Hepatocyte (in vitro differentiated cells): ENCODE data around the gene SENP2. TPM values are rescaled to one million over a fixed set of nuclear protein-coding genes. Genes with fewer than 3 reads are reported as not detected.

Experiments
- DNase-seq: peaks from one replicate; pipeline ENCODE4 v3.0.0-alpha.2; 2016; ENCODE audit warnings: low spot score
- H2AFZ ChIP-seq: fragments of 200-600 bp; sonication (generic); 2 replicates; pipeline ENCODE4 v1.6.0; 2016; ENCODE audit warnings: antibody characterized with exemption, mild to moderate bottlenecking
- H3K27ac ChIP-seq: fragments of 200-600 bp; sonication (generic); 2 replicates; pipeline ENCODE4 v1.5.1; 2016; ENCODE audit warnings: mild to moderate bottlenecking
- H3K27me3 ChIP-seq: fragments of 200-600 bp; sonication (generic); 2 replicates; pipeline ENCODE4 v1.6.1; 2016
- H3K36me3 ChIP-seq: fragments of 200-600 bp; sonication (generic); replicated peaks from 2 replicates; pipeline ENCODE4 v1.5.1; 2016; ENCODE audit warnings: low read depth; ENCODE audit not compliant: insufficient read depth
- H3K4me1 ChIP-seq: fragments of 200-600 bp; sonication (generic); 2 replicates; pipeline ENCODE4 v1.5.1; 2016; ENCODE audit warnings: mild to moderate bottlenecking, moderate library complexity; ENCODE audit not compliant: insufficient read depth
- H3K4me2 ChIP-seq: fragments of 200-600 bp; sonication (generic); 2 replicates; pipeline ENCODE4 v1.6.0; 2016
- H3K4me3 ChIP-seq: fragments of 200-600 bp; sonication (generic); 2 replicates; pipeline ENCODE4 v1.5.1; 2016; ENCODE audit warnings: mild to moderate bottlenecking
- H3K79me2 ChIP-seq: fragments of 200-600 bp; sonication (generic); 2 replicates; pipeline ENCODE4 v1.6.0; 2017; ENCODE audit warnings: mild to moderate bottlenecking
- H3K9me2 ChIP-seq: fragments of 200-600 bp; sonication (generic); replicated peaks from 2 replicates; pipeline ENCODE4 v1.6.0; 2017; ENCODE audit warnings: mild to moderate bottlenecking; ENCODE audit not compliant: insufficient read depth
- H3K9me3 ChIP-seq: fragments of 200-600 bp; sonication (generic); 2 replicates; pipeline ENCODE4 v1.5.1; 2016; ENCODE audit warnings: low read depth, mild to moderate bottlenecking
- H4K20me1 ChIP-seq: fragments of 200-600 bp; sonication (generic); 2 replicates; pipeline ENCODE4 v1.6.0; 2016; ENCODE audit warnings: mild to moderate bottlenecking; ENCODE audit not compliant: insufficient read depth, poor library complexity, severe bottlenecking
- EZH2 ChIP-seq: fragments of 200-600 bp; sonication (generic); IDR thresholded peaks from 2 replicates; pipeline ENCODE4 v1.6.1; 2016; ENCODE audit warnings: antibody characterized with exemption, mild to moderate bottlenecking, borderline replicate concordance
- EZH2phosphoT487 ChIP-seq: fragments of 200-600 bp; sonication (generic); IDR thresholded peaks from one replicate; pipeline ENCODE4 v1.6.1; 2018; ENCODE audit warnings: antibody characterized with exemption, mild to moderate bottlenecking, low read depth, moderate library complexity; ENCODE audit not compliant: unreplicated experiment, severe bottlenecking
- WGBS: methylation state at CpG from one replicate; pipeline ENCODE4 v1.1.6; 2016; ENCODE audit warnings: low lambda C conversion rate; ENCODE audit errors: missing lambda C conversion rate; 5-methylcytosine and 5-hydroxymethylcytosine counted together
- polyA plus RNA-seq: library from polyadenylated mRNA; unstranded; fragments of >200 nt; fragmentation: Nextera tagmentation; extraction: Ambion mirVana; gene quantifications from 2 replicates; pipeline ENCODE4 v1.2.1, GENCODE V29; 2016
- total RNA-seq: library from RNA; depleted of rRNA; stranded (reverse); fragments of >200 nt; gene quantifications from 2 replicates; pipeline ENCODE4 v1.2.3, GENCODE V29; 2014
- TF ChIP-seq, protein P1 (sequence below): fragments of 200-600 bp; sonication (generic); IDR thresholded peaks from 2 replicates; pipeline ENCODE4 v1.5.1; 2016; ENCODE audit warnings: antibody characterized with exemption, mild to moderate bottlenecking; ENCODE audit not compliant: poor library complexity

Gene SENP2
- total RNA-seq (34.8 and 35.2 TPM in 2 replicates), polyA plus RNA-seq (18.0 and 29.3 TPM in 2 replicates)

DNA sequence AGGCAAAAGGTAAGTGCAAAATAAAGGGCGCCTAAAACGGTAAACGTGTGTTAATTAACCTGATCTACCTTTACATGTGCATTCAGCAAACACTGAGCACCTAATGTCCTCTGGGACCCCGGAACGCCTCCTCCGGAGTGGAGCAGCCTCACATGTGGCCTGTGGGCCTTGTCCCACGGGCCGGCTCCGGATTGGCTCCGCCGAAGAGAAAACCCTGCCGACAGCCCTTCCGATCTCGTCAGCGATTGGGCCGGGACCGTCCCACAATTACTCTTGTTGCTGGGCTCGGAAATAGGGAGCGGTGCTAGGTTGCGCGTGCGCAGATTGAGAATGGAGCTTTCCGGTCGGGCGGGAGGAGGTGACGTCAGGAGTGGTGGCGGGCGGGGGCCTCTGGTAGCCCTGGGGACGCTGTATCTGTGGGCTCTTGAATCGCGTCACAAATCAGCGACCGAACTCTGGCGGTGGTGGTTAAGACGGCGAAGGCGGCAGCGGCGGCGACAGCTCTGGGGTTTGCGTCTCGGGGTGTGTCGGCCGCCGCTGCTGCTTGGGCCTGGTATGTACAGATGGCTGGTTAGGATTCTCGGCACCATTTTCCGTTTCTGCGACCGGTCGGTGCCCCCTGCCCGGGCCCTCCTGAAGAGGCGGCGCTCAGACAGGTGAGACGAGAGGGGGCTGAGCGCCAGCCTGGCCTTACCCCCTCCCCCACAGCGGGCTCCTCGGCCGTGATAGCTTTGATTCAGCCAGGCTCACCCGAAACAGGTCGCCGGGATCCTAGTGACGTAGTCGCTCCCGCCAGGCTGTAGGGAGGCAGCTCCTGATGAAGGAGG, at the start of gene SENP2:
Gene SENP2, plus strand, starts transcription at position 437 of the 827 bp plus-strand sequence. Its CDS starts 119 bp downstream, at position 556.
- Histone ChIP-seq H3K4me1 (peaks cover 3% of the 10 kb centered on the region), H4K20me1 (peaks cover 2% of the 10 kb centered on the region), H3K9me2 (no peaks in the 10 kb centered on the region), H3K36me3 (no peaks in the 10 kb centered on the region), H3K79me2 (peaks cover 36% of the 10 kb centered on the region), H3K27ac (peak within 1 kb of the TSS; percentile 88), H3K9me3 (no peaks in the 10 kb centered on the region), H3K4me2 (peak within 1 kb of the TSS; percentile 90), H2AFZ (peak within 1 kb of the TSS; percentile 57), H3K4me3 (peak within 1 kb of the TSS; percentile 18), H3K27me3 (no peaks in the 10 kb centered on the region)
- WGBS, result 1% methylated on average over 63 of the region's 64 CpGs
- DNase-seq, result peak; percentile 100
- TF ChIP-seq EZH2, result no peak

DNA sequence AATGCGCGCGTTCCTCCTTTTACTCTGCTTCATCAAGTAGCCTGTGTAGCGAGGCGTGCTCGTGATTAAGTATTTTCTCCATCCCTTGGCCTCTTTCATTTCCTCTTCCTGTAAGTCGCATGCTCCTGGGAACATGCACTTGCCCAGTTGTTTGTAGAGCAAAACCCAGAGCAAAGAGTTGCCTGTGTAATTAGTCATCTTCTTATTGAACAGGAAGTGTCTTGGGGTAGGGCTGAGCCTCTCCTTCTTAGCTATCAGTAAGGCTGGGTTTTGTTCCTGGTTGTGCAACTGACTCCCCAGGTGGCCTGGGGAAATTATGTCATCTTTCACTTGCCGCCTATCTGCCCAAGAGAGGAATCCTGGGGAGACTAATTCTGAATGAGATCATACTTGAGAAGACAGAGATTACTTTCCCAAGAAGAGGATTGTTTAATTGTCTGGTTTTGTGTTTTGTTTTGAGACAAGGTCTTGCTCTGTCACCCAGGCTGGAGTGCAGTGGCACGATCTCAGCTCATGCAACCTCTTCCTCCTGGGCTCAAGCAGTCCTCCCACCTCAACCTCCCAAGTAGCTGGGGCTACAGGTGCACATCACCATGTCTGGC, 48.6 kb upstream of the SENP2 start:
- no peaks in the 10 kb centered on the region for H3K4me1 ChIP-seq
- H3K4me3 ChIP-seq, result no peak overlapping the region
- WGBS, result 72% methylated on average over 9 of the region's 9 CpGs
- H3K9me2 ChIP-seq, result no peaks in the 10 kb centered on the region
- peak overlapping the region; percentile 95 for H3K27ac ChIP-seq
- no peaks in the 10 kb centered on the region for H3K27me3 ChIP-seq
- H4K20me1 ChIP-seq, result no peaks in the 10 kb centered on the region
- peak; percentile 87 for DNase-seq
- H3K36me3 ChIP-seq, result no peaks in the 10 kb centered on the region
- H3K4me2 ChIP-seq, result peak overlapping the region; percentile 49
- no peaks in the 10 kb centered on the region for H3K9me3 ChIP-seq
- no peaks in the 10 kb centered on the region for H3K79me2 ChIP-seq
- no peak overlapping the region for H2AFZ ChIP-seq
- TF ChIP-seq EZH2phosphoT487 (no peak), EZH2 (no peak)
- TF ChIP-seq, protein P1, sequence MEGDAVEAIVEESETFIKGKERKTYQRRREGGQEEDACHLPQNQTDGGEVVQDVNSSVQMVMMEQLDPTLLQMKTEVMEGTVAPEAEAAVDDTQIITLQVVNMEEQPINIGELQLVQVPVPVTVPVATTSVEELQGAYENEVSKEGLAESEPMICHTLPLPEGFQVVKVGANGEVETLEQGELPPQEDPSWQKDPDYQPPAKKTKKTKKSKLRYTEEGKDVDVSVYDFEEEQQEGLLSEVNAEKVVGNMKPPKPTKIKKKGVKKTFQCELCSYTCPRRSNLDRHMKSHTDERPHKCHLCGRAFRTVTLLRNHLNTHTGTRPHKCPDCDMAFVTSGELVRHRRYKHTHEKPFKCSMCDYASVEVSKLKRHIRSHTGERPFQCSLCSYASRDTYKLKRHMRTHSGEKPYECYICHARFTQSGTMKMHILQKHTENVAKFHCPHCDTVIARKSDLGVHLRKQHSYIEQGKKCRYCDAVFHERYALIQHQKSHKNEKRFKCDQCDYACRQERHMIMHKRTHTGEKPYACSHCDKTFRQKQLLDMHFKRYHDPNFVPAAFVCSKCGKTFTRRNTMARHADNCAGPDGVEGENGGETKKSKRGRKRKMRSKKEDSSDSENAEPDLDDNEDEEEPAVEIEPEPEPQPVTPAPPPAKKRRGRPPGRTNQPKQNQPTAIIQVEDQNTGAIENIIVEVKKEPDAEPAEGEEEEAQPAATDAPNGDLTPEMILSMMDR, result no peak

DNA sequence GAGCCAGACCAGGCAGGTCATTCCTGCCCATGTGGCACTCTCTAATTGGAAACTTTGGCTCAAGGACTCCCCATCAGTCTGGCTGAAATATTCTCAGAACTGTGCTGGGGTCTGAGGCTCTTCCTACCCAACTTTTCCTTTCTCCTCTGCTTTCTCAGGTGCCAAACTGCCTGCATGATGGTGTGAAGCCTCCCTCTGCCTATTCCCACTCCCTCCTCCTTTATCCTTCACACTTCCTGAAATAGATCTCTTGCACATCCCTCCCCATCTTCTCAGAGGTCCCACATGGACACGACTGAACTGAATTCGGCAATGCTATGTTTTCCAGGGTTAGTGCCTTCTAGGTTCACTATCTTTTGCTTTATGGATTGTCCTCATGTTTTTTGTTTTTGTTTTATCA, 46.2 kb upstream of the SENP2 start:
- no peak overlapping the region for H3K4me2 ChIP-seq

More for the DNA sequence above, 46.2 kb upstream of the SENP2 start:
- Histone ChIP-seq H3K27me3 (no peaks in the 10 kb centered on the region), H3K27ac (no peak overlapping the region), H4K20me1 (no peaks in the 10 kb centered on the region), H3K36me3 (no peaks in the 10 kb centered on the region), H3K9me3 (no peaks in the 10 kb centered on the region), H3K4me3 (no peak overlapping the region), H3K79me2 (no peaks in the 10 kb centered on the region), H3K9me2 (no peaks in the 10 kb centered on the region), H2AFZ (no peak overlapping the region), H3K4me1 (peaks cover 8% of the 10 kb centered on the region)
- TF ChIP-seq EZH2, result no peak
- TF ChIP-seq, protein P1, result no peak
- no peak for TF ChIP-seq EZH2phosphoT487
- WGBS, result 84% methylated on average over 2 of the region's 2 CpGs
- no peak for DNase-seq
